Ishikawa (cell line): ENCODE measurements around the gene MBOAT7.

Source experiments
- CEBPB ChIP-seq: IDR thresholded peaks from 2 replicates; pipeline ENCODE4 v1.6.1; 2012
- CREB1 ChIP-seq: IDR thresholded peaks from 2 replicates; pipeline ENCODE4 v1.6.1; 2012; ENCODE audit warnings: low read depth
- EGR1 ChIP-seq: IDR thresholded peaks from 2 replicates; pipeline ENCODE4 v1.6.1; 2012
- EP300 ChIP-seq: IDR thresholded peaks from 2 replicates; pipeline ENCODE4 v1.6.1; 2012; ENCODE audit warnings: borderline replicate concordance
- FOXM1 ChIP-seq: IDR thresholded peaks from 2 replicates; pipeline ENCODE4 v1.6.1; 2012; ENCODE audit warnings: low read depth, borderline replicate concordance
- NFIC ChIP-seq: IDR thresholded peaks from 2 replicates; pipeline ENCODE4 v1.6.1; 2012
- RAD21 ChIP-seq: IDR thresholded peaks from 2 replicates; pipeline ENCODE4 v1.6.1; 2012; ENCODE audit warnings: low read depth
- REST ChIP-seq: IDR thresholded peaks from 2 replicates; pipeline ENCODE4 v1.6.1; 2012; ENCODE audit warnings: low read depth, mild to moderate bottlenecking
- TAF1 ChIP-seq: IDR thresholded peaks from 2 replicates; pipeline ENCODE4 v1.6.1; 2012; ENCODE audit warnings: low read depth, mild to moderate bottlenecking
- TCF12 ChIP-seq: IDR thresholded peaks from 2 replicates; pipeline ENCODE4 v1.6.1; 2012; ENCODE audit warnings: low read depth
- TEAD4 ChIP-seq: IDR thresholded peaks from 2 replicates; pipeline ENCODE4 v1.6.1; 2012
- YY1 ChIP-seq: IDR thresholded peaks from 2 replicates; pipeline ENCODE4 v1.6.1; 2012; ENCODE audit warnings: low read depth
- ZBTB7A ChIP-seq: IDR thresholded peaks from 2 replicates; pipeline ENCODE4 v1.6.1; 2012; ENCODE audit warnings: low read depth
- TF ChIP-seq, protein P1 (sequence below): IDR thresholded peaks from 2 replicates; pipeline ENCODE4 v1.6.1; 2012
- TF ChIP-seq, protein P2 (sequence below): IDR thresholded peaks from 2 replicates; pipeline ENCODE4 v1.6.1; 2012

Gene MBOAT7

GRCh38 chr19:54153731-54154326 lies 35.6 kb downstream of the MBOAT7 start:
- TF ChIP-seq CEBPB (no peak), YY1 (no peak), REST (no peak), TCF12 (no peak), TEAD4 (no peak), NFIC (no peak), EP300 (no peak), RAD21 (no peak), TAF1 (no peak), FOXM1 (no peak), EGR1 (no peak), ZBTB7A (no peak), CREB1 (no peak)
- TF ChIP-seq, protein P1, sequence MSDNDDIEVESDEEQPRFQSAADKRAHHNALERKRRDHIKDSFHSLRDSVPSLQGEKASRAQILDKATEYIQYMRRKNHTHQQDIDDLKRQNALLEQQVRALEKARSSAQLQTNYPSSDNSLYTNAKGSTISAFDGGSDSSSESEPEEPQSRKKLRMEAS = no peak
- TF ChIP-seq, protein P2, sequence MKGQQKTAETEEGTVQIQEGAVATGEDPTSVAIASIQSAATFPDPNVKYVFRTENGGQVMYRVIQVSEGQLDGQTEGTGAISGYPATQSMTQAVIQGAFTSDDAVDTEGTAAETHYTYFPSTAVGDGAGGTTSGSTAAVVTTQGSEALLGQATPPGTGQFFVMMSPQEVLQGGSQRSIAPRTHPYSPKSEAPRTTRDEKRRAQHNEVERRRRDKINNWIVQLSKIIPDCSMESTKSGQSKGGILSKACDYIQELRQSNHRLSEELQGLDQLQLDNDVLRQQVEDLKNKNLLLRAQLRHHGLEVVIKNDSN = no peak

DNA sequence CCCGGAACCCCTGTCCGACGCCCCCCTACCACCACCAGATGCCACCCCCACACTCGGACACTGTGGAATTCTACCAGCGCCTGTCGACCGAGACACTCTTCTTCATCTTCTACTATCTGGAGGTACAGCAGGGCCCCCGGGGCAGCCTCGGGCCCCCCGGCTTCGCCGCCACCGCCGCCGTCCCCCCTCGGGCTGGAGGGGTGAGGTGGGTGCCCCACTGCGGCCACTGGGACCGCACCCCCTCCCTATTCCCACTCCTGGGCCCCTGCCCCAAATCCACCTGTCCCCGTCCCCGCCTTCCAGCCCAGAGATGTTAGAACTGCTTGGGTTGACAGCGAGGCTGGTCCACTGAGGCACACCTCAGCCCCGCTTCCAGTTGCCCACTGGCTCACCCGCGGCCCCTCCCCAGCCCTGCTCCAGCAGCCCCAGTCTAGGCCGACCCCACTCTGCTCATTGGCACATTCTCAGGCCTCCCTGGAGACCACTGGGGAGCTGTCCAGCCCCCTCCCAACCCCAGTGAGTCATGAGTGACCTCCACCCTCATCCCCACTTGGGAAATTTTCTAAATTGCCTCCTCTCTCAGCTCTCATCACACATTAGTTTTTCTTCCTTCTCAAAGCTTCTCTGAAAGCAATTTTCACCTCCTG lies 36.4 kb downstream of the MBOAT7 start:
- no peak for TF ChIP-seq RAD21
- TF ChIP-seq EGR1 = no peak
- no peak for TF ChIP-seq TCF12
- TF ChIP-seq, protein P2 = no peak
- no peak for TF ChIP-seq TEAD4
- TF ChIP-seq REST = no peak
- no peak for TF ChIP-seq NFIC
- TF ChIP-seq TAF1 = no peak

GRCh38 chr19:54152267-54152666 lies 37.1 kb downstream of the MBOAT7 start:
- TF ChIP-seq EP300 (no peak), CREB1 (no peak), CEBPB (no peak), ZBTB7A (no peak), TEAD4 (no peak), YY1 (no peak), TCF12 (no peak), NFIC (no peak)
- TF ChIP-seq, protein P2 = no peak

- TF ChIP-seq TAF1 (no peak), ZBTB7A (no peak), RAD21 (no peak), YY1 (no peak), NFIC (no peak), CEBPB (no peak), FOXM1 (no peak), EGR1 (no peak), CREB1 (no peak), TEAD4 (no peak)
- TF ChIP-seq, protein P2 = no peak
- TF ChIP-seq, protein P1 = no peak
Measured at GRCh38 chr19:54151362-54152035, 37.9 kb downstream of the MBOAT7 start.
